Subcutaneous adipose tissue (tissue), 4 donors: ENCODE data around the gene TMEM252. TPM values are rescaled to one million over a fixed set of nuclear protein-coding genes. Genes with fewer than 3 reads are reported as not detected.

Experiments used
- CTCF ChIP-seq: fragments of 450-650 bp; IDR thresholded peaks from one replicate; pipeline ENCODE4 v1.5.1; 2016; ENCODE audit warnings: low read depth, mild to moderate bottlenecking, control low read depth, antibody characterized with exemption, moderate library complexity
- total RNA-seq, 4 donors: library from RNA; depleted of rRNA; stranded (reverse); fragments of >200 nt; gene quantifications; one replicate each; pipeline ENCODE4 v1.1.0, GENCODE V29; 2016

TMEM252 gene
- total RNA-seq, 4 donors from 2014 or later, result not detected

DNA sequence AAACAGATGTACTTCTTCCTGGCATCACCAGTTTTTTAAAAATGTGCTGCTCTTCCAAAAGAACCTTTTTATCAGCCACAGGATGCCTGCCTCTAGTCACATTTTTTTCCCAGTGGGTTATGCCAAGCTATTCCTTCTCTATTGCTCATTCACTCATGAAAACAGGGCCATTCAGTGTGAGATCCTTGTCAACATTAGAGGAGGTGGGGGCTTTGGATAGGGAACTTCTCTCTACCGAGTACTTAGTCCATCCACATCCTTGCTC is 3.1 kb downstream of the TMEM252 start:
- no peak for TF ChIP-seq CTCF

GRCh38 chr9:68536876-68537615 is 3.6 kb downstream of the TMEM252 start:
- TF ChIP-seq CTCF, result no peak

- TF ChIP-seq CTCF, result no peak
Observed at GRCh38 chr9:68533678-68534077, 7.0 kb downstream of the TMEM252 start.

DNA sequence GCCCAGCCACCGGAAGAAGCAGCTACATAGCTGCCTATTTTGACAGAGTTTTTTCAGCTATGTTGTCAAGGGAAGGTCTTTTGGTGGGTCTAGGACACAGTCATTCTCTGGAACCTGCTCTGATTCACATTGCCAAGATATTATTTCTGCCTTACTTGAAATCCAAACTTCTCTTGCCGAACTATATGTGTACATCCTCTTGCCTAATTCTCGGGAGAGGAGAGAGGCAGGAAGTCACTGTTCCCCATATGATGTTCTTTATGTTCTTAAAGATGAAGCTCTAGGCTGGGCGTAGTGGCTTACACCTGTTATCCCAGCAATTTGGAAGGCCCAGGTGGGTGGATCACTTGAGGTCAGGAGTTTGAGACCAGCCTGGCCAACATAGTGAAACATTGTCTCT is 8.6 kb downstream of the TMEM252 start:
- no peak for TF ChIP-seq CTCF

DNA sequence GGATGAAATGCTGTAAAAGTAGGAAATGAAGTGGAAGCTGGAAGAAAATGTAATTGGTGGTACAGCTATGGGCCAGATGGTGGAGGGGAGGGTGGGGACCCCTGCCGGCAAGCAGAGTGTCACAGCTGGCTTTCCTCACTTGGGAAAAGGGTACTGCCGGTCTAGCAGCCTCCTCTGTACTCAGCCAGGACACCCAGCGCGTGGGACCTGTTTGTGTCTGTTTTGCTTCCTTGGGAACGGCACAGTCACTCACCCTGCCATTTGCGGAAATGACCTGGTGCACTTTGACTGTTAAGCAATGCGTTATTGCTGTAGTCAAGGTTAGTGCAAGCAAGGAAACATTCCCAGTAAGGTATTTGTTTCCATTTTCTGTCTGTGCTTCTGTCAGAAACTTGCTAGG is 10.1 kb downstream of the TMEM252 start:
- TF ChIP-seq CTCF, result no peak

- TF ChIP-seq CTCF, result no peak
Observed at GRCh38 chr9:68523367-68523936, 17.2 kb downstream of the TMEM252 start.

GRCh38 chr9:68522954-68523353 is 17.7 kb downstream of the TMEM252 start:
- TF ChIP-seq CTCF, result no peak
